GM18517 (cell line): ENCODE data around the gene SLC9B1.
"Not testable (repeated sequence)": the region's sequence is repeated elsewhere in the genome, so short reads cannot be mapped to it uniquely, and the experiment has no call there.

Experiments
- ATAC-seq: cut with Tn5 transposase; IDR thresholded peaks from one replicate; pipeline ENCODE4 v1.9.1; 2021; ENCODE audit warnings: mild to moderate bottlenecking, moderate library complexity; ENCODE audit not compliant: unreplicated experiment

SLC9B1 gene

DNA sequence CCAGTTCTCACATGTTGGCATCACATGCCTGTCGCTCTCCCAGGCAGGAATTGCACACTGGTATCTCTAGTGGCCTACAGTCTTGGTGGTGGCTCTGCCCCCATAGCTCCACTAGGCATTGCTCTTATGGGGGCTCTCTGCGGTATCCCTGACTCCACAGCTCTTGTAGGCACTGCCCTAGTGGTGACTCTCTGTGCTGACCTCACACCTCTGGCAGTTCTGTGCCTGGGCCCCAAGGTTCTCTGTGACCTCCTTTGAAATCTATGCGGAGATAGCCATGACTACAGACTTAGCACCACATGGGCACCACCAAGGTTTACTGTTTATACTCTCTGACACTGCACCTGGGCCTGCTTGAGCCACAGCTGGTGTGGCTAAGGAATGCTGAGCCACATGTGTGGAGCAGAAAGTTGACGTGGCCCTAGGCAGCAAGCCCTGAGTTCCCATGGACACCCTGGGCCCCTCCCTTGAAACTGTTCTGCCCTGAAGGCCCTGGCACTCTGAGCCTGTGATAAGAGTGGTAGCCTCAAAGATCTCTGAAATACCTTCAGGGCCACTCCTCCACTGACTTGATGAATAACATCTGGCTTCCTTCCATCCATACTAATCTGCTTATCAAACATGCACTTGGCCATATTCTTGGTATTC lies 8.0 kb downstream of the SLC9B1 start:
- no peak for ATAC-seq

DNA sequence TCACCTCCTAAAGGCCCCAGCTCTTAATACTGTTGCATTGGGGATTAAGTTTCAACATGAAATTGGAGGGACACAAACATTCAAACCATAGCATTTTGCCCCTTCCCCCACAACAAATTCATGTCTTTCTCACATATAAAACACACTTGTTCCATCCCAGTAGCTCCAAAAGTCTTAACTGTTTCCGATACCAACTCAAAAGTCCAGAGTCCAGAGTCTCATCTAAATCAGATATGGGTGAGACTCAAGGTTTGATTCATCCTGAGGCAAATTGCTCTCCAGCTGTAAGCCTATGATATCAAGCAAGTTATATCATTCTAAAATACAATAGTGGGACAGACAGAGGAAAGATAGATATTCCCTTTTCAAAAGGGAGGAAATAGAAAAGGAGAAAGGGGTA lies 8.7 kb downstream of the SLC9B1 start:
- no peak for ATAC-seq

DNA sequence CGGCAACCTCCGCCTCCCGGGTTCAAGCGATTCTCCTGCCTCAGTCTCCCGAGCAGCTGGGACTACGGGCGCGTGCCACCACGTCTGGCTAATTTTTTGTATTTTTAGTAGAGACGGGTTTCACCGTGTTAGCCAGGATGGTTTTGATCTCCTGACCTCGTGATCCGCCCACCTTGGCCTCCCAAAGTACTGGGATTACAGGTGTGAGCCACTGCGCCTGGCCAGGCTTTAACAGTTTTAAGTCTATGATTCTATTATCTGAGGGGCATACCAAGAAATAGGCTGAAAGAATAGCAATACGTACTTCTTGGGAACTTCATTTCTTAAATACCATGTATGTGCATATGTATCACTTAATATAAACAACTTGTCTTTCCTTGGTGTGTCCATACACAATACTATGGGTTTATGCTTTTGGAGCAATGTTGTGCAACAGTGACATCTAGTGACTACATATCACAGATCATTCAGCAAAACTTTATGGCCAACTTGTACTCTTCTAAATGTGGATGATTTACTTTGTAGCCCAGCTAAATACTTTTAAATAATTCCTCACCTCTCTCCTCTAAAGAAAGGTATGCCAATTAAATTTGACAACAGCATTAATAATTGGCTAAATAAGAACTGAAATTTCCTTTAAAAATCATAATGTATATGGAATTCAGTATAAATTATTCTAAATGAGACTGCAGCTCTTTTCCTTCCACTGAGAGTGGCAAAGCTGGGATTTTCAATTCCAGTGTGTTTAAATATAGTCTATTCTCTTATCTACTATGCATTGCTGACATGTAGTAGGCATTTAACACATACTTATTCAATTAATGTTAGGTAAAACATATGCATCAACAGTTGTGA lies 10.4 kb downstream of the SLC9B1 start:
- peak; percentile 89 for ATAC-seq

DNA sequence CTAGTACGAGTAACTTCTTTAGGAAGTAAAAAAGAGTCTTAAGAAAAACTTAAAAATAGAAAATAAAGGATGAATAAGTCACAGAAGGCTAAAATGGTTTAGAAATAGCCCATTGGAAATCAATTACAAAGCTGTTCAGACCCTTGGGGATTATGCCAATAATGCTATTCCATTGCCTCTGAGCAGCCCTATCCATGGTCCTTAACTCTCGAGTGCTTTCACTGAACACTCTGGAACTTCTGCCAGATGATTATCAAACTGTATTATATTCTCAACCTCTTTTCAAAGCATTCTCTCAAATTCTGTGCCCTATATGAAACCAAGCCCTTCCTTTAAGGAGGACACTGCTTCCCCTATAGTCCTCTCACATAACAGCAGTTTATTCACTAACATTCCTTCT lies 17.0 kb downstream of the SLC9B1 start:
- ATAC-seq, result no peak

DNA sequence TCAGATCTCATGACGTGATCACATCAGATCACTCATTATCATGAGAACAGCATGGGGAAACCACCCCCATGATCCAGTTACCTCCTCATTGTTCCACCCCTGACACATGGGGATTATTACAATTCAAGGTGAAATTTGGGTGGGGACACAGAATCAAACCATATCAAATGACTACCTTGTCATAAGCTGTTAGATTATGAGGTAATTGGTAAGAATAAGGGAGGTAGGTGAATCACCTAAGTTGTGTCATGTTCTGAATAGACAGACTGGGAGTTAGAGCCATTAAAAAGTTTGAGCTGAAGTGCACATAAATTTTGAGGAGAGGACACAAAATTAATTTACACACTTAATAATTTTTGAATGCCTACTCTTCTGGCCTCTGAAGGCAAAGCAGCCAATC lies 24.7 kb downstream of the SLC9B1 start:
- no peak for ATAC-seq

DNA sequence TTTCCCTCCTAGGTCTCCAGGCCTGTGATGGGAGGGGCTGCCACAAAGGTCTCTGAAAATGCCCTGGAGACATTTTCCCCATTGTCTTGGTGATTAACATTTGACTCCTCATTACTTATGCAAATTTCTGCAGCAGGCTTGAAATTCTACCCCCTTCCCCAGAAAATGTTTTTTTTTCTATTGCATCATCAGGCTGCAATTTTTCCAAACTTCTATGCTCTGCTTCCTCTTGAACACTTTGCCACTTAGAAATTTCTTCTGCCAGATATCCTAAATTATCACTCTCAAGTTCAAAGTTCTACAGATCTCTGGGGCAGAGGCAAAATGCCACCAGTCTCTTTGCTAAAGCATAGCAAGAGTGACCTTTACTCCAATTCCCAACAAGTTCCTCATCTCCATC lies 25.5 kb downstream of the SLC9B1 start:
- not testable (repeated sequence) for ATAC-seq

DNA sequence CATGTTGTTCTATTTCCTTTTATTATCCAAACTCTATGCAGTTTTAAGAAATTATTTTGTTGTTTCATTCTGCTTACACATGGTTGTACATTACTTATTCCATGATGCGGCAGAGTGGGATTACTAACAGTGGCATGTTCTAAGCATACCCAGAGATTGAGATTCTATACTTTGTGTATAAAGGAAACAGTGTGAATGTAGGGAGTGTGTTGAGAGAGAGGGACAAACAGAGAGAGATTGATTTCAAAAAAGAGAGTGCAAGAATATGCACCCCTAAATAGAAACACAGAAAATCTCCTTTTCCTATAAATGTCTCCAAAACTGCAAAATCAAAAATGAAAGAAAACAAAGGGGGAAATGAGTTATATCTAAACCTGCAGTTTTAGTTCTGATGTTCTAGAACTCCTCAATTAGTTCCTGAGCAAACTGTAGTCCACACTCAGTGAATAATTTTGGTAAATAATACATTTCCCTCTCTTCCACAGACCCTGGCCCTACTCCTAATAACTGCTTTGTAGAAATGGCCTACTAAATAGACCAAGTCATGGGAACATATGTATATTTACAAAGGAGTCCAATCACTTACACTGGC lies 31.0 kb downstream of the SLC9B1 start:
- ATAC-seq, result peak; percentile 71

DNA sequence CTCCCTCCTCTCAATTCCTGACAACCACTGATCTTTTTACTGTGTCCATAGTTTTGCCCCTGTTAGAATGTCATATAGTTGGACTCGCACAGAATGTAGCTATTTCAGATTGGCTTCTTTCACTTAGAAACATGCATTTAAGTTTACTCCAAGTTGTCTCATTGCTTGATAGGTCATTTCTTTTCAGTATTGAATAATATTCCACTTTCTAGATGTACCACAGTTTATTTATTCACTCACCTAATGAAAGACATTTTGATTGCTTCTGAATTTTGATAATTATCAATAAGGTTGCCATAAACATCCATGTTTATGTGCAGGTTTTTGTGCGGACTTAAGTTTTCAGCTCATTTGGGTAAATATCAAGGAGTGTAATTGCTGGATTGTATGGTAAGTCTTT lies 38.5 kb downstream of the SLC9B1 start:
- ATAC-seq, result no peak

DNA sequence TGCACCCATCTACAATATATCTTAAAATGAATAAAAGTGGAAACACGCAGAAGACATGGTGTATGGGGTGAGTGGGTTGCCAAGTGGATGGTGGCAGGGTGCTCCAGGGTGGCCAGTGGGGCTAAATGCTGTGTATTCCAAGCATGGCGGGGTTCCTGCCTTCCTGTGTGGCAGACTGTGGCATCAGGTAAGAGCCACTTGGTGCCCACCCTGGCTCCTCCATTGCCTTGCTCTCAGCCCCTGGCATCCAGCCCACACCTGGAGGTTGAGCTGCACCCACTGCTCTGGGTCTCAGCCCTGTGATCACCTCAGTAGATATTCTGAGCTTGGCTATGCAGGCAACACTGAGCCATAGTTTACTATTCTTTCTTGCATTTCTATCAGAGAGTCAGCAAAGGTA lies 57.7 kb downstream of the SLC9B1 start:
- ATAC-seq, result not testable (repeated sequence)

DNA sequence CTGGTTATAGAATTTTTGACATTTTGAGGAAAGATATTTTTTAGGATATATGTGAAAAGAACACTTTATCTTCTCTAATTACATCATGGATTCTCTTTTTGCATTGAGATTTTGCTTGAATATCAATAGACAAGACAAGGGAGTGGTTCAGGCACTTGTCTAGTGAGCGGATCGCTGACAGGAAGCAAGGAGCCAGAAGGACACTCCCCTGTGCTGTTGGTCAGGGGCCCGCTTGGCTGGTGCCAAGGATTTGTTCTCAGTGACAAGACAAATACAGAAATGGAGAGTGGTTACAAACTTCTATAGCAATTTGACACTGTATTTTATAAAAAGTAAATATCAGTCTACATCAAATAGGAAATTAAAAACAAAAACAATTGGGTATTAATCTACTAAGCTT lies 60.0 kb downstream of the SLC9B1 start:
- no peak for ATAC-seq

DNA sequence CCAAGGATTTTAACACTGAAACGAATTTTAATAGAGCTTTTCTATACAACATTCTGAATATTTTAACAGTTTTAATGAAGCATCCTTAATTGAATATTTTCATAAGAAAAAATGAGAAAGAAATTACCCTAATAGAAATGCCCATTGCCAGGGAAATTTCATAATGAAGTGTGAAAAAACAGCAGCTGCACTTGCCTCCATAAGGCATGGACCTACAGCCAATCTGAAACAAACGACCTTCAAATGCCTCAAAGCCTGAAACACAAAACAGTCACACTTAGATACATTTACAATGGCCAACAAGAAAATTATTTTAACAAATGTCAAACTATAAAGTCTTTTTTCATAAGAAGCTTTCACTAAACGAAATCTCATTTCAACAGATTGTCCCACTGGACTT lies 74.4 kb downstream of the SLC9B1 start:
- ATAC-seq, result no peak

DNA sequence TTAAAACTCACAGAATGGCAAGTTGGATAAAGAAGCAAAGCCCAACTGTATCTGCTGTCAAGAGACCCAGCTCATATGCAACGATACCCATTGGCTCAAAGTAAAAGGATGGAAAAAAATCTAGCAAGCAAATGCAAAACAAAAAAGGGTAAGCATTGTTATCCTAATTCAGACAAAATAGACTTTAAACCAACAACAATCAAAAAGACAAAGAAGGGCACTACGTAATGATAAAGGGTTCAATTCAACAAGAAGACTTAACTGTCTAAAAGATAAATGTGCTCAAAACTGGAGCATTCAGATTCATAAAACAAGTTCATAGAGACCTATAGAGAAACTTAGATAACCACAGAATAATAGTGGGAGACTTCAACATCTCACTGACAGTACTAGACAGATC lies 81.4 kb downstream of the SLC9B1 start:
- not testable (repeated sequence) for ATAC-seq

DNA sequence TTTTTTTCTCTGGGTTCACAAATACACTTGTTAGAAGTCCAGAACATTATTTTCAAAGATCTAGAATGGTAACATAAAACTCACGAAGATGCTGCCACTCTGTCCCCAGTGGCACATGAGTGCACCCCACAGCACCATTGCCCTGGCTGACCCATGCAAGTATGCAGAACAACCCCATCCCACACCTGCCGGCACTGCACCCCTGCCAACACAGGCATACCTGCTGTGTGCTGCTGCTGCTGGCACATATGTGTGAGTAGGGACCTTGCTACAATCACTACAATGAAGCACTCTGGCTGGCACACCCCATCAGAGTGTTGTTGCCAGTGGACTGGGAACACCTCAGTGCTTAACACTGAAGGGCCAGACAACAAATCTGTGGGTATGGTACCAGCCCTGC lies 83.8 kb downstream of the SLC9B1 start:
- ATAC-seq, result no peak

DNA sequence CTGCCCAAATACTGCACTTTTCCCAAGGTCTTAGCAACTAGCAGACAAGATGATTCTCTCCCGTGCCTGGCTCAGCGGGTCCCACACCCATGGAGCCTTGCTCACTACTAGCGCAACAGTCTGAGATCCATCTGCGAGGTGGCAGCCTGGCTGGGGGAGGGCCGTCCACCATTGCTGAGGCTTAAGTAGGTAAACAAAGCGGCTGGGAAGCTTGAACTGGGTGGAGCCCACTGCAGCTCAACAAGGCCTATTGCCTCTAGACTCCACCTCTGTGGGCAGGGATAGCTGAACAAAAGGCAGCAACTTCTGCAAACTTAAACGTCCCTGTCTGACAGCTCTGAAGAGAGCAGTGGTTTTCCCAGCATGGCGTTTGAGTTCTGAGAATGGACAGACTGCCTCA lies 99.8 kb downstream of the SLC9B1 start:
- ATAC-seq, result not testable (repeated sequence)

DNA sequence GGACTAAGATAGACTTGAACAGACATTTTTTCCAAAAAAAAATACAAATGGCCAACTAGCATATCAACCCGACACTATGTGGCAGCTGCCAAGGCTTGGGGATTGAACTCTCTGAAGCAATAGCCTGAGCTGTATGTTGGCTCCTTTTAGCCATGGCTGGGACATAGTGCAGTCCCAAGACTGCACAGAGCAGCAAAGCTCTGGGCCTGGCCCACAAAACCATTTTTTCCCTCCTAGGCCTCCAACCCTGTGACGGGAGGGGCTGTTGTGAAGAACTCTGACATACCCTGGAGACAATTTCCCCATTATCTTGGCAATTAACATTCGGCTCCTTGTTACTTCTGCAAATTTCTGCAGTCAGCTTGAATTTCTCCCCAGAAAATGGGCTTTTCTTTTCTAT lies 100.6 kb downstream of the SLC9B1 start:
- ATAC-seq, result no peak

DNA sequence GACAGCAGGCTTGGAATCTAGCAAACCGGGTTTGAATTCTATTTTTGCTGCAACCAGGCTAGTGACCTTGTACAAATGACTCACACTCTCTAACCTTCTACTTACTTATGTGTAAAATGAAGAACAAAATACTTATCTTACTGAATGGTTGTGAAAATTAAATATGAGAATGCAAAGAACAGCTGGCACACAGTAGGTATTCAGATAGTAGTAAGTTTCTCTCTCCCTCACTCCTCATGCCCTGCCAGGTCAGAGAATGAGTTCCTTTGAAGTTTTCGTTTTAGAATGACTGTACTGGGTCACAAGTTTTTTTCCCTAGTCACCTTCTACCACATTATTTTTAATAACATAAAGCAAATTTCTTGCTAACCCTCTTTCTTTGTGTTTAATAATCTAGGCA lies 117.7 kb downstream of the SLC9B1 start:
- no peak for ATAC-seq

DNA sequence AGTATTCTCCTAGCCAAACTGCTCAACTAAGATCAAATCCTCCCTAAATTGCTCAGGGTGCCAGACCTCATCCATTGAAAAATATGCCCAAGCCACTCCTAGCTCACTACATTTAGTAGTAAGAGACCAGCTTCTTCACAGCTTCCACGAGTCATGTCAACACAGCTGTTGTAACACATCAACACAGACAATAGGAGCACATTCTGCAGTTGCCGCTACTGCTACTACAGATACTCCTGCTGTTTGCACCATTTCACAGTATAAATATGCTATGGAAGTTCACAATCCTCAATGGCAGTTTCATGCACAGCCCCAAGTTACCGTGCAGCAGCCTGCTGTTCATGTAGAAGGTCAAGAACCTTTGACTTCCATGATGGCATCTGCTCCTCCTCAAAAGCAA lies 121.9 kb downstream of the SLC9B1 start:
- ATAC-seq, result not testable (repeated sequence)

DNA sequence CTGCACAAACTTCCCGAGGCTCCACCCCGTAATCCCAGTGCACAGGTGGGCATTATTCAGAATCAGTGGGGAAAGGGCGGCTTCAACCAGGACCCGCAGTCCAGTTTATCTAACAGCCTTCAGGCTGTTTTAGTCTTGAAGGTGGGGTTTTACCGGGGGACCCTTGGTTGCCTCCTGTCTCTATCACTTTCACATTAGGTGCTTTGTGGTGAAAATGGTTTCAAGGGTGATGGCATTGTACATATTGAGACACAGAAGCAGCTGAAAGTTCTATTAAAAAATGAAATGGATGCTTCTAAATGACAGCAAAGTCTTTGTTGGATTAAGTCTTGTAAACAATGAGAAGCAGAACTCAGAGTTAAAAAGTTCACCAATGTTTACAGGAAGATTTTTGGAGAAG lies 123.0 kb downstream of the SLC9B1 start:
- not testable (repeated sequence) for ATAC-seq

DNA sequence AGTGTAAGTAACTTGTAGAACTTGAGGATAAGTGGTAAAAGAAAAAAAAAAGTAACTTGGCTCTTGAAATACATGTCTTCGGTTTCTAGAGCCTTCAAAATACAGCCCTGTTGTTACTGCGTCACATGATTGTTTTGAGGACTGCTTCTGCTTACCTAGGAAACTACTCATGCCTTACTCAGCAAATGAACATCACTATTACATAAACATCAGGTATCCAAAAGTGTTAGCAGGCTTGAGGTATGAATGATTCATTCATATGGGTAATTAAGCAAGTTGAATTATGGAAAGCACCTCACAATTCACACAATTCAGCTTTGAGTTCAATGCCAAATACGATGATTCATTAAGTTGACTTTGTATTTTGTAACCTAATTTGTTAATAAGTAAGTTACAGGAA lies 129.6 kb downstream of the SLC9B1 start:
- not testable (repeated sequence) for ATAC-seq

DNA sequence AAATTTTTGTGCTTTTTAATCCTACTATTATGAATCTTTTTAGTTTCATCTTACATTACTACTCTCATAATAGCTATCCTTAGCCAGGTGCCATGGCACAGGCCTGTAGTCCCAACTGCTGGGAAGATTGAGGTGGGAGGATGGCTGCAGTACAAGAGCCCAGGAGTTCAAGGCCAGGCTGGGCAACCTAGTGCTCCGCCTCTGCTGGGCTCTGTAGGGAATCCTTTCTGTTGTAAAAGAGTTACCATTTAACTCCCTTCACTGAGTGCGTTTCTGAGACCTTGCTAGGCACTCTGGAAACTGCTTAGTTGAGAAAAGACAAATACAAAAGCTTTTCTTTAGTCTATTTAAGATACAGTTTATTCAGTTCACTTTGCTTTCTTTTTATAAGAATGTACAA lies 130.9 kb downstream of the SLC9B1 start:
- not testable (repeated sequence) for ATAC-seq

DNA sequence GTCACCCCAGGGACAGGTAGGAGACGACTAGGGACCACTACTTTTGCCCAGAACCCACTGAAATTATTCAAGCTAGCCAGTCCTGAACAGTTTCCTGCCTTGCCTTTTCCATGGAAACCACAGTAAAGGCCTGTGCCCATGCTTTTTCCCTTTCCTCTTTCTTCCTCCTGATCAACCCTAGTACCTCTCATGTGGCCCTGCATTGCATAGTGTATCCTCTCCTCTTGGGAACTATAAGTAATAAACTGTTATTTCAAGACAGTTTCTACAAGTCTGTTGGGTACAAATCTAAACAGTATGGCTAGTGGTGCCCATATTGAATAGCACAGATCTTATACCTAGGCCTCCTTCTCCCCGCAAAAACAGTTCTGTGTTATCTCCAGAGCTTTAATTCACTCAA lies 136.2 kb downstream of the SLC9B1 start:
- ATAC-seq, result no peak

DNA sequence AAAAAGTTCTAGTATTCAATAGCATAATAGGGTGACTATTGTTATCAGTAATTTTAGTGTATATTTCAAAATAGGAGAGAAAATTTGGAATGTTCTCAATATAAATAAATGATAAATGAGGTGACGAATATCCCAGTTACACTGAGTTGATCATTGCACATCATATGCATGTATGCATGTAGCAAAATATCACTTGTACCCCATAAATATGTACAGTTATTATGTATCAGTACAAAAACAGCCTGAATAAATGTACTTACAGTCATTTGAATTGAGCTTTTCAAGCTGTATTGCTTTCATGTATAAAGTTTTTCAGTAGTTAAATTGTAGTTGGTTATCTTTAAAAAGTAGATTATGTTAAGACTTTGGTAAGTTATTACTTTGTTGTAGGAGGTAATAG lies 138.2 kb downstream of the SLC9B1 start:
- no peak for ATAC-seq
